Stimulated activated CD8-positive, alpha-beta memory T cell treated with anti-CD3 and anti-CD28 coated beads, Interleukin-2, amount 100 ng/mL, for 48 hours (primary cell): ENCODE data around the gene TSEN34.

Experiments used
- DNase-seq, 2 donors: peaks; one replicate each; pipeline ENCODE4 v3.0.0-alpha.2; 2020; ENCODE audit warnings: low read depth in 2 of 2

The TSEN34 gene

GRCh38 chr19:54191011-54191810, at the start of gene TSEN34:
Gene TSEN34 (plus strand): TSS chr19:54191308. CDS start chr19:54191365, 57 bp downstream.
- DNase-seq: peak; percentile 77 to 86

GRCh38 chr19:54141356-54141755, 49.8 kb upstream of the TSEN34 start:
- no peak for DNase-seq

GRCh38 chr19:54142166-54142780, 48.8 kb upstream of the TSEN34 start:
- DNase-seq: no peak

- no peak for DNase-seq
Observed at GRCh38 chr19:54145541-54146158, 45.5 kb upstream of the TSEN34 start.

GRCh38 chr19:54147676-54148075, 43.4 kb upstream of the TSEN34 start:
- no peak for DNase-seq

GRCh38 chr19:54148158-54148557, 43.0 kb upstream of the TSEN34 start:
- DNase-seq: no peak

GRCh38 chr19:54149021-54149812, 41.9 kb upstream of the TSEN34 start:
- DNase-seq: no peak

- no peak for DNase-seq
Observed at GRCh38 chr19:54151362-54152035, 39.6 kb upstream of the TSEN34 start.

GRCh38 chr19:54152267-54152666, 38.8 kb upstream of the TSEN34 start:
- DNase-seq: no peak

GRCh38 chr19:54152878-54153524, 38.1 kb upstream of the TSEN34 start:
- no peak for DNase-seq

- no peak for DNase-seq
Observed at GRCh38 chr19:54153731-54154326, 37.3 kb upstream of the TSEN34 start.

- DNase-seq: no peak
Observed at GRCh38 chr19:54154603-54155345, 36.3 kb upstream of the TSEN34 start.

- no peak for DNase-seq
Observed at GRCh38 chr19:54155694-54156093, 35.4 kb upstream of the TSEN34 start.

- DNase-seq: no peak
Observed at GRCh38 chr19:54156490-54156889, 34.6 kb upstream of the TSEN34 start.

- DNase-seq: no peak
Observed at GRCh38 chr19:54156953-54157352, 34.2 kb upstream of the TSEN34 start.

- DNase-seq: no peak
Observed at GRCh38 chr19:54158812-54159351, 32.2 kb upstream of the TSEN34 start.

GRCh38 chr19:54159352-54160181, 31.5 kb upstream of the TSEN34 start, which contains the start of gene LENG1:
Gene LENG1 (minus strand): TSS chr19:54159721. CDS start chr19:54159695, 26 bp downstream.
- DNase-seq: peak; percentile 91 to 97

GRCh38 chr19:54160182-54160811, 30.8 kb upstream of the TSEN34 start:
- DNase-seq: no peak
